RWPE2 (cell line): ENCODE measurements around the gene TOB1.
A peak's percentile ranks its signal among the peaks of the same experiment; 100 is the strongest.

Experiments
- ATAC-seq: fragments of 200-7000 bp; cut with Tn5 transposase; 3 replicates; pipeline ENCODE4 v1.9.1; 2021; ENCODE audit warnings: low read depth
- DNase-seq: peaks from one replicate; pipeline ENCODE4 v3.0.0-alpha.2; 2020; ENCODE audit warnings: low spot score
- H3K27ac ChIP-seq: fragments of 450-650 bp; 2 replicates; pipeline ENCODE4 v1.5.1; 2017; ENCODE audit warnings: mild to moderate bottlenecking; ENCODE audit not compliant: poor library complexity, severe bottlenecking
- H3K27me3 ChIP-seq: fragments of 250-450 bp; sonication (Bioruptor Pico); 2 replicates; pipeline ENCODE4 v1.5.1; 2021; ENCODE audit warnings: mild to moderate bottlenecking, moderate library complexity; ENCODE audit not compliant: insufficient read depth, poor library complexity, severe bottlenecking
- H3K36me3 ChIP-seq: fragments of 250-450 bp; sonication (Bioruptor Pico); 2 replicates; pipeline ENCODE4 v1.5.1; 2020; ENCODE audit warnings: low read depth, mild to moderate bottlenecking, moderate library complexity
- H3K4me1 ChIP-seq: fragments of 250-450 bp; sonication (Bioruptor Pico); 2 replicates; pipeline ENCODE4 v1.5.1; 2021; ENCODE audit warnings: mild to moderate bottlenecking, moderate library complexity; ENCODE audit not compliant: insufficient read depth, poor library complexity, severe bottlenecking
- H3K4me3 ChIP-seq: fragments of 250-450 bp; sonication (Bioruptor Pico); 2 replicates; pipeline ENCODE4 v1.5.1; 2021; ENCODE audit warnings: mild to moderate bottlenecking, moderate library complexity; ENCODE audit not compliant: severe bottlenecking
- H3K9me3 ChIP-seq: fragments of 250-450 bp; sonication (Bioruptor Pico); 2 replicates; pipeline ENCODE4 v1.5.1; 2021; ENCODE audit warnings: mild to moderate bottlenecking, moderate library complexity; ENCODE audit not compliant: severe bottlenecking
- CTCF ChIP-seq: fragments of 450-650 bp; IDR thresholded peaks from one replicate; pipeline ENCODE4 v1.5.1; 2017; ENCODE audit warnings: mild to moderate bottlenecking, moderate library complexity; ENCODE audit not compliant: poor library complexity, severe bottlenecking

The TOB1 gene

GRCh38 chr17:50865060-50865867, 890 bp downstream of the TOB1 start:
- H3K4me3 ChIP-seq: peak overlapping the region; percentile 95

GRCh38 chr17:50864747-50865059, 1.5 kb downstream of the TOB1 start:
- no peak for DNase-seq
- no peak for TF ChIP-seq CTCF
- Histone ChIP-seq H3K4me3 (peak overlapping the region; percentile 95), H3K27ac (peak overlapping the region; percentile 98), H3K4me1 (peaks cover 23% of the 10 kb centered on the region), H3K36me3 (peaks cover 43% of the 10 kb centered on the region), H3K9me3 (no peaks in the 10 kb centered on the region), H3K27me3 (no peaks in the 10 kb centered on the region)
- ATAC-seq: no peak

More at GRCh38 chr17:50865060-50865867, 890 bp downstream of the TOB1 start:
- Histone ChIP-seq H3K9me3 (no peaks in the 10 kb centered on the region), H3K27ac (peak overlapping the region; percentile 98), H3K36me3 (peaks cover 43% of the 10 kb centered on the region), H3K27me3 (no peaks in the 10 kb centered on the region), H3K4me1 (peaks cover 23% of the 10 kb centered on the region)
- peak; percentile 3; the same call in 2 of the 3 replicates for ATAC-seq
- no peak for DNase-seq
- TF ChIP-seq CTCF: no peak

- H3K27me3 ChIP-seq: no peaks in the 10 kb centered on the region
These were observed 2.2 kb downstream of the TOB1 start for GRCh38 chr17:50863931-50864330.

GRCh38 chr17:50863221-50863843, 2.8 kb downstream of the TOB1 start:
- Histone ChIP-seq H3K27ac (peak overlapping the region; percentile 98), H3K4me3 (no peak overlapping the region), H3K27me3 (no peaks in the 10 kb centered on the region), H3K9me3 (no peaks in the 10 kb centered on the region), H3K4me1 (peaks cover 16% of the 10 kb centered on the region), H3K36me3 (peaks cover 43% of the 10 kb centered on the region)
- ATAC-seq (no peak), DNase-seq (no peak)
- TF ChIP-seq CTCF: peak; percentile 57

More at GRCh38 chr17:50863931-50864330, 2.2 kb downstream of the TOB1 start:
- Histone ChIP-seq H3K36me3 (peaks cover 43% of the 10 kb centered on the region), H3K4me1 (peaks cover 22% of the 10 kb centered on the region), H3K27ac (peak overlapping the region; percentile 98), H3K9me3 (no peaks in the 10 kb centered on the region), H3K4me3 (peak overlapping the region; percentile 95)
- no peak for TF ChIP-seq CTCF
- no peak for DNase-seq
- no peak for ATAC-seq
